HepG2 (cell line): Measurements from ENCODE around the gene PUS7. TPM values are rescaled to one million over a fixed set of nuclear protein-coding genes. Genes with fewer than 3 reads are reported as not detected.

Experiments
- DNMT1 ChIP-seq: sonication (generic); formaldehyde crosslinking; IDR thresholded peaks from 2 replicates; pipeline ENCODE4 v1.5.1; 2020; ENCODE audit warnings: mild to moderate bottlenecking, missing genetic modification reagents
- FIP1L1 ChIP-seq: fragments of 200-400 bp; formaldehyde crosslinking; IDR thresholded peaks from 2 replicates; pipeline ENCODE4 v1.6.1; 2018; ENCODE audit warnings: low read depth, mild to moderate bottlenecking, low read length, moderate library complexity, borderline replicate concordance; ENCODE audit not compliant: insufficient read depth
- HOXA7 ChIP-seq: sonication (generic); formaldehyde crosslinking; IDR thresholded peaks from 2 replicates; pipeline ENCODE4 v1.8.1; 2022; ENCODE audit warnings: mild to moderate bottlenecking, missing genetic modification reagents, moderate library complexity
- IRF9 ChIP-seq: sonication (generic); formaldehyde crosslinking; IDR thresholded peaks from 2 replicates; pipeline ENCODE4 v1.8.0; 2022; ENCODE audit warnings: missing genetic modification reagents, mild to moderate bottlenecking, borderline replicate concordance
- JDP2 ChIP-seq: sonication (generic); formaldehyde crosslinking; IDR thresholded peaks from 2 replicates; pipeline ENCODE4 v1.8.1; 2022; ENCODE audit warnings: missing genetic modification reagents, borderline replicate concordance
- MATR3 ChIP-seq: sonication (generic); formaldehyde crosslinking; IDR thresholded peaks from 2 replicates; pipeline ENCODE4 v1.4.0; 2020; ENCODE audit warnings: missing genetic modification reagents
- POGZ ChIP-seq: sonication (generic); formaldehyde crosslinking; IDR thresholded peaks from 2 replicates; pipeline ENCODE4 v1.4.0; 2020; ENCODE audit warnings: mild to moderate bottlenecking, missing genetic modification reagents
- SCMH1 ChIP-seq: sonication (generic); formaldehyde crosslinking; IDR thresholded peaks from 2 replicates; pipeline ENCODE4 v1.9.0; 2021; ENCODE audit warnings: missing genetic modification reagents, mild to moderate bottlenecking, borderline replicate concordance
- ZBTB7A ChIP-seq: sonication (generic); formaldehyde crosslinking; IDR thresholded peaks from 2 replicates; pipeline ENCODE4 v1.8.0; 2022; ENCODE audit warnings: mild to moderate bottlenecking, missing genetic modification reagents
- ZFAT ChIP-seq: sonication (generic); formaldehyde crosslinking; conservative IDR thresholded peaks from 2 replicates; pipeline ENCODE4 v1.8.1; 2023; ENCODE audit warnings: missing genetic modification reagents, inconsistent platforms
- ZFP91 ChIP-seq: sonication (generic); formaldehyde crosslinking; IDR thresholded peaks from 2 replicates; pipeline ENCODE4 v1.9.0; 2022; ENCODE audit warnings: missing genetic modification reagents, mild to moderate bottlenecking, borderline replicate concordance
- ZKSCAN1 ChIP-seq: fragments of 150-350 bp; IDR thresholded peaks from 2 replicates; pipeline ENCODE4 v1.6.1; 2014; ENCODE audit warnings: low read length
- ZNF33A ChIP-seq: sonication (generic); formaldehyde crosslinking; IDR thresholded peaks from 2 replicates; pipeline ENCODE4 v1.5.1; 2020; ENCODE audit warnings: missing genetic modification reagents, mild to moderate bottlenecking, moderate library complexity, borderline replicate concordance
- ZNF687 ChIP-seq: sonication (generic); formaldehyde crosslinking; IDR thresholded peaks from 2 replicates; pipeline ENCODE4 v1.5.1; 2020; ENCODE audit warnings: mild to moderate bottlenecking, missing genetic modification reagents, moderate library complexity
- ZNF703 ChIP-seq: sonication (generic); formaldehyde crosslinking; IDR thresholded peaks from 2 replicates; pipeline ENCODE4 v1.5.1; 2020; ENCODE audit warnings: missing genetic modification reagents, mild to moderate bottlenecking, moderate library complexity, borderline replicate concordance
- ZNF710 ChIP-seq: sonication (generic); formaldehyde crosslinking; IDR thresholded peaks from 2 replicates; pipeline ENCODE4 v1.5.0; 2020; ENCODE audit warnings: mild to moderate bottlenecking, missing genetic modification reagents, borderline replicate concordance
- polyA plus RNA-seq, 8 experiments: library from polyadenylated mRNA; depleted of rRNA in 3 of 8; stranded (reverse) in 7 of 8; unstranded in 1 of 8; fragments of >200 nt; fragmentation: Illumina TruSeq in 4 of 8; extraction: Trizol in 4 of 8; gene quantifications; 2 replicates each; pipeline versions ENCODE4 v1.2.1 to v1.2.3, GENCODE V29; 2011 to 2016; ENCODE audit warnings: low read depth in 4 of 8, missing spikeins in 1 of 8, mixed read lengths in 1 of 8; ENCODE audit not compliant: insufficient read depth in 1 of 8
- total RNA-seq, 5 experiments: library from RNA; depleted of rRNA; stranded (reverse); fragments of >200 nt; fragmentation: Illumina TruSeq; extraction: Trizol; gene quantifications; 2 replicates each; pipeline ENCODE4 v1.2.3, GENCODE V29; 2016; ENCODE audit warnings: low read depth in 1 of 5
- TF ChIP-seq, protein P1 (sequence below): sonication (generic); formaldehyde crosslinking; IDR thresholded peaks from 2 replicates; pipeline ENCODE4 v1.4.0; 2020; ENCODE audit warnings: missing genetic modification reagents

PUS7 gene
- total and polyA plus RNA-seq, 2 of the 13 experiments (the other 11 are each of a cell fraction or from before 2014, with no cell fraction given) = 14.4 to 41.2 TPM

GRCh38 chr7:105531792-105532671 is 10.0 kb upstream of the PUS7 start, which contains the start of gene RINT1 (continued):
- TF ChIP-seq, protein P1, sequence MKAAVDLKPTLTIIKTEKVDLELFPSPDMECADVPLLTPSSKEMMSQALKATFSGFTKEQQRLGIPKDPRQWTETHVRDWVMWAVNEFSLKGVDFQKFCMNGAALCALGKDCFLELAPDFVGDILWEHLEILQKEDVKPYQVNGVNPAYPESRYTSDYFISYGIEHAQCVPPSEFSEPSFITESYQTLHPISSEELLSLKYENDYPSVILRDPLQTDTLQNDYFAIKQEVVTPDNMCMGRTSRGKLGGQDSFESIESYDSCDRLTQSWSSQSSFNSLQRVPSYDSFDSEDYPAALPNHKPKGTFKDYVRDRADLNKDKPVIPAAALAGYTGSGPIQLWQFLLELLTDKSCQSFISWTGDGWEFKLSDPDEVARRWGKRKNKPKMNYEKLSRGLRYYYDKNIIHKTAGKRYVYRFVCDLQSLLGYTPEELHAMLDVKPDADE (CRISPR knock-in tag) = no peak; the same call in 1 of the 2 replicates
- TF ChIP-seq FIP1L1 (peak; percentile 78; the same call in 1 of the 2 replicates), ZNF687 (CRISPR knock-in tag) (peak; percentile 91), ZNF703 (CRISPR knock-in tag) (no peak), ZNF710 (CRISPR knock-in tag) (peak; percentile 67; the same call in 1 of the 2 replicates), JDP2 (CRISPR knock-in tag) (no peak), DNMT1 (CRISPR knock-in tag) (peak; percentile 73; the same call in 1 of the 2 replicates), POGZ (peak; percentile 98), ZFP91 (CRISPR knock-in tag) (peak; percentile 89), ZKSCAN1 (no peak; the same call in none of the 2 replicates), HOXA7 (no peak), ZFAT (CRISPR knock-in tag) (no peak), ZNF33A (no peak), ZBTB7A (peak; percentile 69; the same call in 1 of the 2 replicates), SCMH1 (no peak), IRF9 (CRISPR knock-in tag) (peak; percentile 85; the same call in 1 of the 2 replicates), MATR3 (no peak)
